H1 (cell line): ENCODE measurements around the gene BMF.
"Not testable (repeated sequence)": the region's sequence is repeated elsewhere in the genome, so short reads cannot be mapped to it uniquely, and the experiment has no call there.

Experiments used
- BRCA1 ChIP-seq: IDR thresholded peaks from 2 replicates; pipeline ENCODE4 v1.6.1; 2012; ENCODE audit warnings: low read depth, low read length, improper control_type of control experiment
- EP300 ChIP-seq, 2 experiments: IDR thresholded peaks; 1 replicate in 1 of 2; 2 replicates in 1 of 2; pipeline ENCODE4 v1.6.1; 2011 to 2012; ENCODE audit warnings: low read depth in 2 of 2, low read length in 2 of 2, mild to moderate bottlenecking in 2 of 2, borderline replicate concordance in 1 of 2, inconsistent platforms in 1 of 2, moderate library complexity in 1 of 2
- FOSL1 ChIP-seq: IDR thresholded peaks from 2 replicates; pipeline ENCODE4 v1.6.1; 2011; ENCODE audit warnings: mild to moderate bottlenecking, low read depth, low read length, moderate library complexity; ENCODE audit not compliant: insufficient read depth
- TF ChIP-seq, protein P1 (sequence below), 3 experiments: IDR thresholded peaks; 1 replicate in 2 of 3; 2 replicates in 1 of 3; pipeline versions ENCODE4 v1.5.1 to v1.6.1; 2011; ENCODE audit warnings: low read length in 3 of 3, mild to moderate bottlenecking in 3 of 3, inconsistent platforms in 2 of 3, low read depth in 1 of 3, moderate library complexity in 1 of 3; ENCODE audit not compliant: insufficient read depth in 1 of 3; ENCODE audit errors: control extremely low read depth in 1 of 3

DNA sequence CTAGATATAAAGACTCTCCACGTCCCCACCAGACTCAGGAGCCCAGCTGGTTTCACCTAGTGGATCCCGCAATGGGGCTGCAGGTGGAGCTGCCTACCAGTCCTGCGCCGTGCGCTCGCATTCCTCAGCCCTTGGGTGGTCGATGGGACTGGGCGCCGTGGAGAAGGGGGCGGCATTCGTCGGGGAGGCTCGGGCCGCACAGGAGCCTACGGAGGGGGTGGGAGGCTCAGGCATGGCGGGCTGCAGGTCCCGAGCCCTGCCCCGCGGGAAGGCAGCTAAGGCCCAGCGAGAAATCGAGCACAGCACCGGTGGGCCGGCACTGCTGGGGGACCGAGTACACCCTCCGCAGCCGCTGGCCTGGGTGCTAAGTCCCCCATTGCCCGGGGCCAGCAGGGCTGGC is 34.0 kb downstream of the BMF start:
- TF ChIP-seq, protein P1, sequence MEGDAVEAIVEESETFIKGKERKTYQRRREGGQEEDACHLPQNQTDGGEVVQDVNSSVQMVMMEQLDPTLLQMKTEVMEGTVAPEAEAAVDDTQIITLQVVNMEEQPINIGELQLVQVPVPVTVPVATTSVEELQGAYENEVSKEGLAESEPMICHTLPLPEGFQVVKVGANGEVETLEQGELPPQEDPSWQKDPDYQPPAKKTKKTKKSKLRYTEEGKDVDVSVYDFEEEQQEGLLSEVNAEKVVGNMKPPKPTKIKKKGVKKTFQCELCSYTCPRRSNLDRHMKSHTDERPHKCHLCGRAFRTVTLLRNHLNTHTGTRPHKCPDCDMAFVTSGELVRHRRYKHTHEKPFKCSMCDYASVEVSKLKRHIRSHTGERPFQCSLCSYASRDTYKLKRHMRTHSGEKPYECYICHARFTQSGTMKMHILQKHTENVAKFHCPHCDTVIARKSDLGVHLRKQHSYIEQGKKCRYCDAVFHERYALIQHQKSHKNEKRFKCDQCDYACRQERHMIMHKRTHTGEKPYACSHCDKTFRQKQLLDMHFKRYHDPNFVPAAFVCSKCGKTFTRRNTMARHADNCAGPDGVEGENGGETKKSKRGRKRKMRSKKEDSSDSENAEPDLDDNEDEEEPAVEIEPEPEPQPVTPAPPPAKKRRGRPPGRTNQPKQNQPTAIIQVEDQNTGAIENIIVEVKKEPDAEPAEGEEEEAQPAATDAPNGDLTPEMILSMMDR (IDR thresholded peaks at IDR 0.05; ENCODE audit: control extremely low read depth in 1 of 3, insufficient read depth in 1 of 3, low read depth in 1 of 3, low read length in 3 of 3) = not testable (repeated sequence)
- TF ChIP-seq BRCA1; EP300 (IDR thresholded peaks at IDR 0.05; ENCODE audit: borderline replicate concordance in 1 of 2, low read depth in 2 of 2, low read length in 2 of 2); FOSL1: not testable (repeated sequence)
